ENCODE results near the gene MMP26. TPM values are rescaled to one million over a fixed set of nuclear protein-coding genes. Genes with fewer than 3 reads are reported as not detected.
"Not testable (repeated sequence)": the region's sequence is repeated elsewhere in the genome, so short reads cannot be mapped to it uniquely, and the experiment has no call there.

The MMP26 gene
- total and polyA plus RNA-seq, 5 donors from 2014 or later, result not detected

GRCh38 chr11:4697585-4697984 is 7.0 kb upstream of the MMP26 start, which contains the start of gene OR51E2:
TSS of gene OR51E2 (minus strand) at chr11:4697853. CDS start at chr11:4682711, 15,142 bp downstream.
- H3K4me1 ChIP-seq (ENCODE audit: control insufficient read depth, insufficient read depth, low read length, poor library complexity, severe bottlenecking), result no peaks in the 10 kb centered on the region
- no peak within 1 kb of the TSS for H3K4me3 ChIP-seq (ENCODE audit: low read depth, low read length)
- Mint-ChIP-seq H3K27me3 (no peaks in the 10 kb centered on the region), H3K4me3 (no peak within 1 kb of the TSS), H3K4me1 (no peaks in the 10 kb centered on the region), H3K27ac (no peak within 1 kb of the TSS), H3K9me3 (peaks cover 0 to 3% (median 0%) of the 10 kb centered on the region in 7 donors), H3K36me3 (no peaks in the 10 kb centered on the region)
- DNase-seq (no peak), ATAC-seq (ENCODE audit: low read depth in 2 of 2) (no peak)
- H3K27ac ChIP-seq (ENCODE audit: insufficient read depth, low read length, poor library complexity, severe bottlenecking), result no peak within 1 kb of the TSS
- no peaks in the 10 kb centered on the region for H3K36me3 ChIP-seq (ENCODE audit: control insufficient read depth, insufficient read depth, low read length)
- no peaks in the 10 kb centered on the region for H3K9me3 ChIP-seq (ENCODE audit: control insufficient read depth in 2 of 2, low read length in 2 of 2)
- no peaks in the 10 kb centered on the region for H3K27me3 ChIP-seq (ENCODE audit: control insufficient read depth, insufficient read depth, low read length)

GRCh38 chr11:4699697-4700435 is 4.7 kb upstream of the MMP26 start:
- no peaks in the 10 kb centered on the region for H3K36me3 Mint-ChIP-seq

GRCh38 chr11:4700436-4700820 is 4.2 kb upstream of the MMP26 start:
- no peak overlapping the region for H3K27ac Mint-ChIP-seq
- Histone ChIP-seq H3K9me3 (ENCODE audit: control insufficient read depth in 2 of 2, low read length in 2 of 2) (no peaks in the 10 kb centered on the region), H3K4me1 (ENCODE audit: control insufficient read depth, insufficient read depth, low read length, poor library complexity, severe bottlenecking) (no peaks in the 10 kb centered on the region)

More at GRCh38 chr11:4699697-4700435, 4.7 kb upstream of the MMP26 start:
- no peak overlapping the region for H3K4me3 Mint-ChIP-seq
- H3K9me3 Mint-ChIP-seq, result peaks cover 0 to 3% (median 0%) of the 10 kb centered on the region in 7 donors
- no peaks in the 10 kb centered on the region for H3K27me3 Mint-ChIP-seq
- H3K4me1 Mint-ChIP-seq, result no peaks in the 10 kb centered on the region
- Histone ChIP-seq H3K27me3 (ENCODE audit: control insufficient read depth, insufficient read depth, low read length) (no peaks in the 10 kb centered on the region), H3K4me1 (ENCODE audit: control insufficient read depth, insufficient read depth, low read length, poor library complexity, severe bottlenecking) (no peaks in the 10 kb centered on the region), H3K27ac (ENCODE audit: insufficient read depth, low read length, poor library complexity, severe bottlenecking) (no peak overlapping the region), H3K36me3 (ENCODE audit: control insufficient read depth, insufficient read depth, low read length) (no peaks in the 10 kb centered on the region), H3K9me3 (ENCODE audit: control insufficient read depth in 2 of 2, low read length in 2 of 2) (no peaks in the 10 kb centered on the region), H3K4me3 (ENCODE audit: low read depth, low read length) (no peak overlapping the region)
- no peak for ATAC-seq (ENCODE audit: low read depth in 2 of 2)
- H3K27ac Mint-ChIP-seq, result no peak overlapping the region
- peak in 1 of 3 donors; percentile 28 for DNase-seq

DNA sequence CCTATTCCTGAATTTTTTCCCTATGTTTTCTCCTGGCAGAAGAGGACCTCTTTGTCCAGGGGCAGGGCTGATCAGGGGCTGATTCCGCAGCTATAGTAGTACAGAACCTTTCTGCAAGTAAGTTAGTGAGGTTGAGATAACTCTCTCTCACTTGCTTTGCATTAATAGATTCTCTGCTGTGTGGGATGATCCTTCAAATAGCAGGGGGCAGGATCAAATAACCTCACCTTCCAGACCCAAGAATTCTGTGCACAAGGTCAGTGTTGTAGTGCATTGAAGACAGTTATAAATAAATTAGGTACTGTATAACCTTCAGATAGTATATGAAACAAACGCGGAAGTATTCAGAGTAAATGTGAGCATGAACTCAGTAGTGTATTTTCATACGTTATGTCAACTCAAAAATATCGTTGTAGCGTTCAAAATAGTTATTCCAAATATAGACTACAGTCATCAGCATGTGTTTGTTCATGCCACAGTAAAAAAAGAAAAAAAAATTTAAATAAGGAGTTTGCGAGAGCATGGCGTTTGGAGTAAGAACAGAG is 278 bp downstream of the MMP26 start:
- no peak for DNase-seq
- Histone ChIP-seq H3K4me1 (ENCODE audit: control insufficient read depth, insufficient read depth, low read length, poor library complexity, severe bottlenecking) (no peaks in the 10 kb centered on the region), H3K4me3 (ENCODE audit: low read depth, low read length) (no peak overlapping the region), H3K27me3 (ENCODE audit: control insufficient read depth, insufficient read depth, low read length) (peaks cover 4% of the 10 kb centered on the region), H3K9me3 (ENCODE audit: control insufficient read depth in 2 of 2, low read length in 2 of 2) (no peaks in the 10 kb centered on the region), H3K36me3 (ENCODE audit: control insufficient read depth, insufficient read depth, low read length) (no peaks in the 10 kb centered on the region), H3K27ac (ENCODE audit: insufficient read depth, low read length, poor library complexity, severe bottlenecking) (no peak overlapping the region)
- Mint-ChIP-seq H3K27me3 (no peaks in the 10 kb centered on the region), H3K4me1 (no peaks in the 10 kb centered on the region), H3K27ac (no peak overlapping the region), H3K4me3 (no peak overlapping the region), H3K9me3 (peaks cover 0 to 1% (median 0%) of the 10 kb centered on the region in 7 donors), H3K36me3 (no peaks in the 10 kb centered on the region)
- no peak for ATAC-seq (ENCODE audit: low read depth in 2 of 2)

More at GRCh38 chr11:4700436-4700820, 4.2 kb upstream of the MMP26 start:
- Mint-ChIP-seq H3K4me1 (no peaks in the 10 kb centered on the region), H3K4me3 (no peak overlapping the region), H3K36me3 (no peaks in the 10 kb centered on the region), H3K27me3 (no peaks in the 10 kb centered on the region), H3K9me3 (peaks cover 0 to 3% (median 0%) of the 10 kb centered on the region in 7 donors)
- Histone ChIP-seq H3K36me3 (ENCODE audit: control insufficient read depth, insufficient read depth, low read length) (no peaks in the 10 kb centered on the region), H3K27me3 (ENCODE audit: control insufficient read depth, insufficient read depth, low read length) (no peaks in the 10 kb centered on the region), H3K4me3 (ENCODE audit: low read depth, low read length) (no peak overlapping the region), H3K27ac (ENCODE audit: insufficient read depth, low read length, poor library complexity, severe bottlenecking) (no peak overlapping the region)
- no peak for ATAC-seq (ENCODE audit: low read depth in 2 of 2)
- DNase-seq, result no peak

GRCh38 chr11:4713241-4713640 is 8.7 kb downstream of the MMP26 start:
- no peak for DNase-seq
- Histone ChIP-seq H3K36me3 (ENCODE audit: control insufficient read depth, insufficient read depth, low read length) (no peaks in the 10 kb centered on the region), H3K9me3 (ENCODE audit: control insufficient read depth in 2 of 2, low read length in 2 of 2) (no peaks in the 10 kb centered on the region), H3K27ac (ENCODE audit: insufficient read depth, low read length, poor library complexity, severe bottlenecking) (no peak overlapping the region), H3K4me1 (ENCODE audit: control insufficient read depth, insufficient read depth, low read length, poor library complexity, severe bottlenecking) (no peaks in the 10 kb centered on the region), H3K27me3 (ENCODE audit: control insufficient read depth, insufficient read depth, low read length) (peaks cover 4% of the 10 kb centered on the region), H3K4me3 (ENCODE audit: low read depth, low read length) (no peak overlapping the region)
- peaks cover 5% of the 10 kb centered on the region for H3K27me3 Mint-ChIP-seq
- ATAC-seq (ENCODE audit: low read depth in 2 of 2), result no peak
- no peaks in the 10 kb centered on the region for H3K36me3 Mint-ChIP-seq
- no peak overlapping the region for H3K27ac Mint-ChIP-seq
- no peaks in the 10 kb centered on the region for H3K4me1 Mint-ChIP-seq
- peaks cover 0 to 3% (median 0%) of the 10 kb centered on the region in 7 donors for H3K9me3 Mint-ChIP-seq
- no peak overlapping the region for H3K4me3 Mint-ChIP-seq

DNA sequence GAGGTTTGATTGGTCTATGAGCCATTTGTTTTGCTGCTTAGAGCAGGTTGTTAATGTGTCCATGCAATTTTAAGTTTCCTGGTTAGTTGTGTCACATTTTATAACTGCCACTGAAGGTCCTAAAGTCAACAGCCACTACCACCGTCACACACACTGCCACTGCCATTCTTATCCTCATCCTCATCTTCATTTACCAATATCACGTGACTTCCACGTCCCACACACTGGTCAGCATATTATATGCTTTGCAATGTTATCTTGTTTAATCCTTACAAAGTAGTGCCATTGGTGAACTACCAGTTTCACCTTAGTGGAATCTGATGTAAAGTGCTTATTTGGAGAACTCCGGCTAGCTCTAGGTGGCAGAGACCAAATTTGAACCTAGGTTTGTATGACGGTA is 9.7 kb downstream of the MMP26 start:
- Mint-ChIP-seq H3K9me3 (peaks cover 0 to 3% (median 0%) of the 10 kb centered on the region in 7 donors), H3K36me3 (no peaks in the 10 kb centered on the region), H3K4me3 (no peak overlapping the region), H3K27ac (no peak overlapping the region), H3K27me3 (peaks cover 5% of the 10 kb centered on the region), H3K4me1 (no peaks in the 10 kb centered on the region)
- peaks cover 4% of the 10 kb centered on the region for H3K27me3 ChIP-seq (ENCODE audit: control insufficient read depth, insufficient read depth, low read length)
- no peaks in the 10 kb centered on the region for H3K36me3 ChIP-seq (ENCODE audit: control insufficient read depth, insufficient read depth, low read length)
- DNase-seq (no peak), ATAC-seq (ENCODE audit: low read depth in 2 of 2) (no peak)
- H3K27ac ChIP-seq (ENCODE audit: insufficient read depth, low read length, poor library complexity, severe bottlenecking), result no peak overlapping the region
- H3K9me3 ChIP-seq (ENCODE audit: control insufficient read depth in 2 of 2, low read length in 2 of 2), result no peaks in the 10 kb centered on the region
- H3K4me1 ChIP-seq (ENCODE audit: control insufficient read depth, insufficient read depth, low read length, poor library complexity, severe bottlenecking), result no peaks in the 10 kb centered on the region
- H3K4me3 ChIP-seq (ENCODE audit: low read depth, low read length), result no peak overlapping the region

GRCh38 chr11:4722616-4723534 is 18.3 kb downstream of the MMP26 start:
- not testable (repeated sequence) for H3K27me3 Mint-ChIP-seq; H3K4me1 Mint-ChIP-seq; ATAC-seq (ENCODE audit: low read depth in 2 of 2); H3K27ac ChIP-seq (ENCODE audit: insufficient read depth, low read length, poor library complexity, severe bottlenecking); H3K36me3 Mint-ChIP-seq; H3K27ac Mint-ChIP-seq; H3K27me3 ChIP-seq (ENCODE audit: control insufficient read depth, insufficient read depth, low read length); H3K4me3 Mint-ChIP-seq; DNase-seq; H3K4me3 ChIP-seq (ENCODE audit: low read depth, low read length); H3K9me3 ChIP-seq (ENCODE audit: control insufficient read depth in 2 of 2, low read length in 2 of 2); H3K36me3 ChIP-seq (ENCODE audit: control insufficient read depth, insufficient read depth, low read length); H3K4me1 ChIP-seq (ENCODE audit: control insufficient read depth, insufficient read depth, low read length, poor library complexity, severe bottlenecking); H3K9me3 Mint-ChIP-seq
